NCI-H82 treated with DMSO at 0.1 percent for 48 hours (cell line): Measurements from ENCODE around the gene ELP1.
"Not testable (repeated sequence)": the region's sequence is repeated elsewhere in the genome, so short reads cannot be mapped to it uniquely, and the experiment has no call there.

Experiments
- DNase-seq: peaks from one replicate; lab custom pipeline; 2025; ENCODE audit not compliant: unreplicated experiment; lab: John Stamatoyannopoulos, UW

The ELP1 gene

GRCh38 chr9:108933718-108934322 is at the start of gene ELP1:
TSS of gene ELP1 (minus strand) at chr9:108934124. CDS start at chr9:108931146, 2,978 bp downstream.
- DNase-seq, result peak; percentile 73

GRCh38 chr9:108980893-108981292 is 47.0 kb upstream of the ELP1 start:
- DNase-seq, result no peak

GRCh38 chr9:108978205-108978604 is 44.3 kb upstream of the ELP1 start:
- no peak for DNase-seq

GRCh38 chr9:108973895-108974294 is 40.0 kb upstream of the ELP1 start:
- no peak for DNase-seq

GRCh38 chr9:108972626-108973209 is 38.8 kb upstream of the ELP1 start:
- no peak for DNase-seq

- DNase-seq, result peak; percentile 2
These were observed 38.3 kb upstream of the ELP1 start for GRCh38 chr9:108972186-108972585.

- not testable (repeated sequence) for DNase-seq
These were observed 37.5 kb upstream of the ELP1 start for GRCh38 chr9:108971392-108971791.

- no peak for DNase-seq
These were observed 34.0 kb upstream of the ELP1 start for GRCh38 chr9:108967916-108968315.

- DNase-seq, result no peak
These were observed 29.7 kb upstream of the ELP1 start for GRCh38 chr9:108963459-108964143.

- no peak for DNase-seq
These were observed 27.2 kb upstream of the ELP1 start for GRCh38 chr9:108961151-108961550.

GRCh38 chr9:108960331-108960730 is 26.4 kb upstream of the ELP1 start:
- DNase-seq, result no peak

GRCh38 chr9:108956631-108957026 is 22.7 kb upstream of the ELP1 start:
- DNase-seq, result no peak

- DNase-seq, result no peak
These were observed 22.2 kb upstream of the ELP1 start for GRCh38 chr9:108956022-108956630.

GRCh38 chr9:108953983-108954574 is 20.2 kb upstream of the ELP1 start:
- DNase-seq, result no peak

- no peak for DNase-seq
These were observed 17.7 kb upstream of the ELP1 start for GRCh38 chr9:108951578-108951977.

- DNase-seq, result no peak
These were observed 16.2 kb upstream of the ELP1 start for GRCh38 chr9:108950168-108950567.

- no peak for DNase-seq
These were observed 6.1 kb upstream of the ELP1 start for GRCh38 chr9:108939975-108940374.

GRCh38 chr9:108937561-108938305 is 3.8 kb upstream of the ELP1 start:
- DNase-seq, result no peak

GRCh38 chr9:108934323-108934893 is 484 bp upstream of the ELP1 start, which contains the start of gene ABITRAM:
TSS of gene ABITRAM (plus strand) at chr9:108934400. CDS start at chr9:108934487, 87 bp downstream.
- peak; percentile 57 for DNase-seq

GRCh38 chr9:108933231-108933717 is 650 bp downstream of the ELP1 start:
- no peak for DNase-seq
